HG03025 (cell line): ENCODE measurements around the gene SLC25A29.

ENCODE experiments used
- ATAC-seq: cut with Tn5 transposase; IDR thresholded peaks from one replicate; pipeline ENCODE4 v1.9.1; 2021; ENCODE audit warnings: mild to moderate bottlenecking, moderate library complexity; ENCODE audit not compliant: unreplicated experiment, low FRiP score

SLC25A29 gene

DNA sequence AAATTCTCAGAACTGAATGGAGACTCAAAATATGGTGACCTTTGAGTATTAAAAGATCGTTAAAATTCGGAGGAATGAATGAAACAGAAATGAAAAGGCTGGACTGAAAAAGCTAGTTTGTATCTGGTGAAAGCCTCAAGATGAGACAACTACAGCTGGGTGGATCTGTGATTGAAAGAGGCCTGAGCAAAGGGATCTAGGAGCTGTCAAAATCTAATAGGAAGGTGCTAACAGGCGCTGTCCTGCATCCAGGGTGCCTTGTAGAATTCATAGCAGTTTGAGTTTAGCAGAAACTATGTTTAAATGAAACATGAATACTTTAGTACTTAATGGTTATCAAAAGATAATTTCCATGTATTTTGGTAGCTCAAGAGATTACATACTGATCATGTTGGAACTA lies 65.0 kb downstream of the SLC25A29 start:
- ATAC-seq: no peak
